ENCODE measurements around the gene DPP4.
"Not testable (repeated sequence)": the region's sequence is repeated elsewhere in the genome, so short reads cannot be mapped to it uniquely, and the experiment has no call there.

DPP4 gene

GRCh38 chr2:161988589-161988988 is 85.4 kb downstream of the DPP4 start:
- no peak for DNase-seq (ENCODE audit: low spot score)

- no peak for DNase-seq (ENCODE audit: low spot score)
Observed at GRCh38 chr2:161987311-161987710, 86.7 kb downstream of the DPP4 start.

GRCh38 chr2:161983866-161984265 is 90.1 kb downstream of the DPP4 start:
- DNase-seq (ENCODE audit: low spot score) = no peak

DNA sequence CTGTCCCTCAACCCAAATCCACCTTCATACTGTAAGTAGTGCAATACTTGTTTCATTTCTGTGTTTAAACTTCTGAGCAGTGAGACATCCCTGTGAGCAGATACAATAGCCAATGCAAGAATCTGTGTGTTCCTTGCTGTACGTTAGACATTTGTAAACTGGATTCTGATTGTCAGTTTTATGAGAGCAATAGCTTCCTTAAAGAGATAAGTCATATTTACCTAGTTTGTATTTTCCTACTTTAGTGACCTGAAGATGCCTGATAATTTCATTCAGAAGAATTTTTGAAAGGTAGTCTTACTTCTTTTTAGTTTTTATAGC is 90.7 kb downstream of the DPP4 start:
- DNase-seq (ENCODE audit: low spot score) = no peak

- DNase-seq (ENCODE audit: low spot score) = no peak
Observed at GRCh38 chr2:161982548-161983330, 91.3 kb downstream of the DPP4 start.

- DNase-seq (ENCODE audit: low spot score) = no peak
Observed at GRCh38 chr2:161981679-161982250, 92.2 kb downstream of the DPP4 start.

- DNase-seq (ENCODE audit: low spot score) = no peak
Observed at GRCh38 chr2:161980976-161981375, 93.0 kb downstream of the DPP4 start.

DNA sequence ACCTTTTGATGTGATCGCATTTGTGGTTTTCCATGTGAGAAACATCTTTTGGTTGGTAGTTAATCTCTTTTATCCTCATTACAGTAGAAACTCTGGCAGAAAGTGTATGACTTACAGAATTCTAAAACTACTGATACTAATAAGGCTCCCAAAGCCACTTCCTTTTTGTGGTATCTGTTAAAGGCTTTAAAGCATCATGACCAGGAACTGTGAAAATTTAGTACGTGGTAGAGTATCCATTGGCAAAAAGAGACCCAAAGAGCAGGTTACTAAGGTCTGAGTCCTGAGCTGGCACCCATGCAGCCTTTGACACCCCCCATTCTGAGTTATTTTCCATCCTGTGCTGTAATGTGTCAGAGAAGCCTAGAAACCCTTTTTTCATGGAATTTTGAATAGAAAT is 94.5 kb downstream of the DPP4 start:
- DNase-seq (ENCODE audit: low spot score) = no peak

DNA sequence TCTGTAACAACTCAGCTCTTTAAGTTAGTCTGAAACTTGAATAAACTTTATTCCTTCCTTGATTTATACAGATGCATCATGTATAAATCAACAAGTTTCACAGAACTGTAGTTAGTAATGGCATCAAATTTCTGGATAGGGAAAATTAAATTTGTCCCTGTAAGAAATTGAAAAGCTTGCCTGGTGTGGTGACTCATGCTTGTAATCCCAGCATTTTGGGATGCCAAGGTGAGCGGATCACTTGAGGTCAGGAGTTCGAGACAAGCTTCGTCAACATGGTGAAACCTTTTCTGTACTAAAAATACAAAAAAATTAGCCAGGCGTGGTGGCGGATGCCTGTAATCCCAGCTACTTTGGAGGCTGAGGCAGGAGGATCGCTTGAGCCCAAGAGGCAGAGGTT is 96.1 kb downstream of the DPP4 start:
- DNase-seq (ENCODE audit: low spot score) = not testable (repeated sequence)

DNA sequence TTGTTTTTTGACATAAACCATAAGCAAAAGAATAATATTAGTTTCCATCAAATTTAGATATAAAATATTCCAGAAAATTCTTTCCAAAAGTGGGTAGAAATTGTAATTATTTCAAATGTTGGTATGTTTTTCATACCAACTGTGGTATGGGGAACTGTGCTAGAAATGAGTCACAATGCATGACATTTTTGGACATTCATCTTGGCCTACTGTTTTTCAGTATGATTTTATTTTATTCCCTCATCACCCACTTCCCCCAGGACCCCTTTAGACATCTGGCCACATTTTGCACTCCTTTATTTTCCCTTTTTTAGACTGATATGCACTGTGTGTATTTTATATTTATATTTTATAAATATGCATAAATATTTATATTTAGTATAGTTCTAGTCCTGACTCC is 97.1 kb downstream of the DPP4 start:
- no peak for DNase-seq (ENCODE audit: low spot score)

- no peak for DNase-seq (ENCODE audit: low spot score)
Observed at GRCh38 chr2:161976295-161976694, 97.7 kb downstream of the DPP4 start.

- no peak for DNase-seq (ENCODE audit: low spot score)
Observed at GRCh38 chr2:161975813-161976160, 98.2 kb downstream of the DPP4 start.

- no peak for DNase-seq (ENCODE audit: low spot score)
Observed at GRCh38 chr2:161975062-161975812, 98.8 kb downstream of the DPP4 start.

GRCh38 chr2:161974461-161974860 is 99.6 kb downstream of the DPP4 start:
- DNase-seq (ENCODE audit: low spot score) = no peak

DNA sequence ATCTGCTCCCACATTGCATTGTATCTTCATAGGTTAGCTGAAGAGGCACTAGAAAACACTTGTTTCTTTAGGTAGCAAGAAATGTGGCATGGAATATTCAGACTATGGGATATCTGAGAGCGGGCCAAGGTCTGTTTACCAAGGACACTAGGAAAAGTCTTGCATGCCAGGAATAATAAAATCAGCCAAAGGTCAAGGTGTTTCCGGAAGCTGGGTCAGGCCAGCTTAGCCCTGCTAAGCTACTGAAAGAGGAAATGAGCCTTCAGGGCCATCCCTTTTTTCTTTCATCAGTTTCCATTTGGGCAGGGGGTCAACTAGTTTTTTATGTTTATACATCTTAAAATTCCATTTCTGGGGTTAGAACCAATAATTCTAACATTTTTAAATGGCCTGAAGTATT is 101.1 kb downstream of the DPP4 start:
- no peak for DNase-seq (ENCODE audit: low spot score)

GRCh38 chr2:161972232-161972631 is 101.8 kb downstream of the DPP4 start:
- no peak for DNase-seq (ENCODE audit: low spot score)

DNA sequence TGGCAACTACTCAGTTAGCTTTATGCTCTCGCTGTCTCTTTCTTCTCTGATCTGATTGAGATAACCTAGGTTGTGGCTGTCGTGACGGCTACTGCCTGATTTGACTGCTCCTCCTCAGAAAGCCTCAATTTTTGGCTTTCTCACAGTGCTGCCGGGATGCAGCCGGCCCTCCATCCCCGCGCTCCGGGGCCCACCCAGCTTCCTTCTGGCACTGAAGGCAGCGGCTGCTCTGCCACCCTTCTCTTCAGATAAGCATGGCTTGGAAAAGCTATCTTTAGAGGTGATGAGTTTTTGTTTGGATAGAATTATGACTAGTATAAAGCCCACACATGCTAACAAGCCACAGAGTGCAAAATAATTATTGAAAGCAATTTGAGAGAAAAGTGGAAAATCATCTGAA is 102.5 kb downstream of the DPP4 start:
- DNase-seq (ENCODE audit: low spot score) = no peak

DNA sequence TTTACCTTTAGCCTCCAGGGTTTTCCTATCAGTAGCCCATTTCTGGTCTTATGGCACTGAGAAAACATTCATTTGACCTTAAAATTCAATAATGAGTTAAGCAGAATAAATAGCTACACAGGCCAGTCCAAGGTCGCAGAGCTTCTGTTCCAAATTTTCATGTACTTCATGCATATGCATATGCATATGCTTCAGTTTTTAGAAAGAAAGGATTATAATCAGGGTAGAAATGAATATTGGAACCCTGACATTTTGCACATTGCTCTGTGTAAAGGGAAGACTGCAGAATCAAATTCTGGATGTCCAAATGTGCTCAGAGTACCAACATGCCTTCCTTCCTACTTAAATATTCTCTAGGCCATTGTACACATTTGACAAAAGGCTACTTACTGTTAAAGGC is 104.9 kb downstream of the DPP4 start:
- DNase-seq (ENCODE audit: low spot score) = no peak

DNA sequence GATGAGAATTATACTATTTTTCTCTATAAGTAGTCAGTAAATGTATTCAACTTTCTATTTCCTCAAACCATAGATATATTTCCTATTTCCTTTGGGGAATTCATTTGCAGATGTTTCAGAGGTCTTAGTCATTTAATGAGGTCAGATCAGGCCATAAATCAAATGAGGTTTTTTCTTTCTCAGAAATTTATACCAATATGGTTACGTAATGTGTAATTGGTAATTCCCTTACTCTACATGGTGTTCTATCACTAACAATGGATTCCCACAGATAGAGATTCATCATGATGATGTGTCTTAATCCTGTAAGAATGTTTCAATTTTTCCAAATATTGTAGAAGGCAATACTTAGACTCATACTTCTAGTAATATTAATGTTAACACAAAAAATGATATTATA is 108.0 kb downstream of the DPP4 start:
- DNase-seq (ENCODE audit: low spot score) = no peak

DNA sequence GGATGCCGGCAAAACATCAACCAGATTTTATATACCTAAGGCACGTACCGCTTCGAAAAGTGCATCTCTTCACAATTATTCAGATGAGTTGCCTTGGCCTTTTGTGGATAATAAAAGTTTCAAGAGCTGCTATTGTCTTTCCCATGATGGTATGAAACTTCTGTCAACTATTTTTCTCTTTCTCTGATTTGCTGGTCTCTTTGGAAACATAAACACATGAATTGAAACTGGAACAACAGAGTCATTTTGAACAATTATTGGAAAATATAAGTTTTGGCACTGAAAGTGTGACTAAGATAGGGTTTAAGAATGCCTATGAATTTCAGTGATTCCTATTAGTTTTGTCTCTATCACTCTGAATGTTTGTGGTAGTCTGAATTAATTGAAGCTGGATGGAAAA is 109.9 kb downstream of the DPP4 start:
- DNase-seq (ENCODE audit: low spot score) = no peak

DNA sequence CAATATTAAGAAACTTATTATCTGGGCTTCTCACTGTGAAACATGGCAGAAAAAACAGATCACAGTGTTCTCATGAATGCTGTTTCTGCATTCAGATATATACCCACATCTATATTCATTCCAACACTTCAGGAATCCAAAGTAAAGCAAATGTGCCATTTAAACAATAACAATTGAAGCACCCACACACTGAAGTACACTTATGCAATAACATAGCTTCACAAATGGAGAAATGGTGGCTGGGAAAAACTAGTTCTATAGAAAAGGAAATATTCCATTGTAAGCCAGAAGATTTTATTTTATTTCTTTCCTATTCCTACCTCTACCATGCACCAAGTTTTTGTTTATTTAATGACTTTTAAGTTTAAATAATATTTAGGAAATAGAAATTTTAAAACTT is 111.9 kb downstream of the DPP4 start:
- DNase-seq (ENCODE audit: low spot score) = no peak

GRCh38 chr2:161961061-161961460 is 113.0 kb downstream of the DPP4 start:
- DNase-seq (ENCODE audit: low spot score) = no peak

DNA sequence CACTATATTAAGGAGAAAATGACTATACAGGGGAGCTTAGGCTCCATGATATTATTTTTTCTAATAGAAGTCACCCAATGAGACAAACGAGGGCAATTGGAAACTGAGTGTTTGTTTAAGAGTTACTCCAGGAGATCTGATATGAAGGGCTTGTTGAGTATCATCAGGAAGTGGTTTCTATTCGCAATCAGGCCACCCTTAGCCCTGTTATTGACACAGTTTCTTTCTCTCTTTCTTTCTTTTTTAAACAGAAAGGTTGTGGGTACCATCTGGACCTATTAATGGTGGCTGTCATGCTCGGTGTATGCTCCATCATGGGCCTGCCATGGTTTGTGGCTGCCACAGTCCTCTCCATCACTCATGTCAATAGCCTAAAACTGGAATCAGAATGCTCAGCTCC is 117.3 kb downstream of the DPP4 start:
- no peak for DNase-seq (ENCODE audit: low spot score)

- DNase-seq (ENCODE audit: low spot score) = no peak
Observed at GRCh38 chr2:161955211-161955610, 118.8 kb downstream of the DPP4 start.
